DOHH2 (cell line): ENCODE measurements around the gene GCAT.
"Not testable (repeated sequence)": the region's sequence is repeated elsewhere in the genome, so short reads cannot be mapped to it uniquely, and the experiment has no call there.

Experiments used
- H3F3A ChIP-seq: fragments of 200-600 bp; sonication (generic), shearing (Covaris generic); 2 replicates; pipeline ENCODE4 v1.6.0; 2016; ENCODE audit warnings: antibody characterized with exemption, mild to moderate bottlenecking; ENCODE audit not compliant: control insufficient read depth, insufficient read depth
- H3K27ac ChIP-seq: fragments of 200-600 bp; sonication (generic); 2 replicates; pipeline ENCODE4 v1.5.1; 2014; ENCODE audit warnings: low read depth, mild to moderate bottlenecking, low read length, moderate library complexity
- H3K27me3 ChIP-seq: fragments of 200-600 bp; sonication (generic); 2 replicates; pipeline ENCODE4 v1.6.1; 2014; ENCODE audit warnings: mild to moderate bottlenecking, low read length, mixed read lengths; ENCODE audit not compliant: control insufficient read depth
- H3K36me3 ChIP-seq: fragments of 200-600 bp; sonication (generic); 2 replicates; pipeline ENCODE4 v1.6.1; 2014; ENCODE audit warnings: mild to moderate bottlenecking, low read length, moderate library complexity, mixed read lengths; ENCODE audit not compliant: control insufficient read depth
- H3K4me1 ChIP-seq: fragments of 200-600 bp; sonication (generic); 2 replicates; pipeline ENCODE4 v1.6.1; 2014; ENCODE audit warnings: mild to moderate bottlenecking, low read length, mixed read lengths; ENCODE audit not compliant: control insufficient read depth
- H3K4me2 ChIP-seq: fragments of 200-600 bp; sonication (generic); 2 replicates; pipeline ENCODE4 v1.6.0; 2014; ENCODE audit warnings: mild to moderate bottlenecking, low read length, moderate library complexity
- H3K4me3 ChIP-seq: fragments of 200-600 bp; sonication (generic); 2 replicates; pipeline ENCODE4 v1.5.1; 2014; ENCODE audit warnings: mild to moderate bottlenecking, low read length, mixed read lengths
- H3K79me2 ChIP-seq: fragments of 200-600 bp; sonication (generic); 2 replicates; pipeline ENCODE4 v1.6.1; 2014; ENCODE audit warnings: mild to moderate bottlenecking, low read length, mixed read lengths; ENCODE audit not compliant: control insufficient read depth
- H3K9me2 ChIP-seq: fragments of 200-600 bp; sonication (generic); replicated peaks from 2 replicates; pipeline ENCODE4 v1.6.1; 2014; ENCODE audit warnings: mild to moderate bottlenecking, low read length, mixed read lengths; ENCODE audit not compliant: control insufficient read depth
- H3K9me3 ChIP-seq: fragments of 200-600 bp; sonication (generic); 2 replicates; pipeline ENCODE4 v1.6.1; 2014; ENCODE audit warnings: antibody characterized with exemption, low read length, mixed read lengths; ENCODE audit not compliant: control insufficient read depth, insufficient read depth
- H4K20me1 ChIP-seq: fragments of 200-600 bp; sonication (generic); 2 replicates; pipeline ENCODE4 v1.6.0; 2014; ENCODE audit warnings: low read depth, mild to moderate bottlenecking, antibody characterized with exemption, low read length, moderate library complexity; ENCODE audit not compliant: control insufficient read depth, insufficient read depth
- CTCF ChIP-seq: fragments of 200-600 bp; sonication (generic); IDR thresholded peaks from one replicate; pipeline ENCODE4 v1.5.1; 2014; ENCODE audit warnings: antibody characterized with exemption, mild to moderate bottlenecking, low read depth, low read length; ENCODE audit not compliant: poor library complexity, severe bottlenecking
- EZH2phosphoT487 ChIP-seq: fragments of 200-600 bp; sonication (generic); IDR thresholded peaks from 2 replicates; pipeline ENCODE4 v1.6.1; 2017; ENCODE audit warnings: borderline replicate concordance, mild to moderate bottlenecking, antibody characterized with exemption, low read length, moderate library complexity, mixed read lengths

The GCAT gene

GRCh38 chr22:37792494-37792893 lies 15.2 kb upstream of the GCAT start:
- Histone ChIP-seq H3K36me3 (no peaks in the 10 kb centered on the region), H3K4me1 (no peaks in the 10 kb centered on the region), H3K79me2 (no peaks in the 10 kb centered on the region), H3K4me2 (no peak overlapping the region), H3K27ac (no peak overlapping the region), H3K9me2 (no peaks in the 10 kb centered on the region), H3K9me3 (no peaks in the 10 kb centered on the region), H3F3A (no peaks in the 10 kb centered on the region), H3K27me3 (no peaks in the 10 kb centered on the region), H4K20me1 (no peaks in the 10 kb centered on the region), H3K4me3 (no peak overlapping the region)
- TF ChIP-seq CTCF (no peak), EZH2phosphoT487 (no peak)

GRCh38 chr22:37794376-37794775 lies 13.4 kb upstream of the GCAT start:
- Histone ChIP-seq H3K4me2 (no peak overlapping the region), H3K27ac (no peak overlapping the region), H3F3A (no peaks in the 10 kb centered on the region), H3K36me3 (no peaks in the 10 kb centered on the region), H3K79me2 (no peaks in the 10 kb centered on the region), H3K27me3 (peaks cover 5% of the 10 kb centered on the region; the same call in 1 of the 2 replicates), H3K4me3 (no peak overlapping the region), H3K9me3 (no peaks in the 10 kb centered on the region), H4K20me1 (no peaks in the 10 kb centered on the region), H3K9me2 (no peaks in the 10 kb centered on the region), H3K4me1 (peaks cover 9% of the 10 kb centered on the region)
- TF ChIP-seq EZH2phosphoT487: no peak
- no peak for TF ChIP-seq CTCF

GRCh38 chr22:37796079-37796478 lies 11.7 kb upstream of the GCAT start:
- Histone ChIP-seq H3K9me2 (no peaks in the 10 kb centered on the region), H3K36me3 (no peaks in the 10 kb centered on the region), H3K9me3 (no peaks in the 10 kb centered on the region), H3K4me3 (no peak overlapping the region), H3K27ac (no peak overlapping the region), H3K4me2 (no peak overlapping the region), H4K20me1 (no peaks in the 10 kb centered on the region), H3F3A (no peaks in the 10 kb centered on the region), H3K4me1 (peaks cover 9% of the 10 kb centered on the region), H3K27me3 (peaks cover 5% of the 10 kb centered on the region; the same call in 1 of the 2 replicates), H3K79me2 (no peaks in the 10 kb centered on the region)
- TF ChIP-seq CTCF (no peak), EZH2phosphoT487 (no peak)

GRCh38 chr22:37797259-37797658 lies 10.5 kb upstream of the GCAT start:
- H3K4me3 ChIP-seq, H3K9me2 ChIP-seq: not testable (repeated sequence)

More at GRCh38 chr22:37797259-37797658, 10.5 kb upstream of the GCAT start:
- not testable (repeated sequence) for H3K4me2 ChIP-seq, H3F3A ChIP-seq, H3K79me2 ChIP-seq, H3K36me3 ChIP-seq, H4K20me1 ChIP-seq, H3K9me3 ChIP-seq, H3K27ac ChIP-seq, H3K4me1 ChIP-seq
- H3K27me3 ChIP-seq: peaks cover 12% of the 10 kb centered on the region
